ENCODE data around the gene NXPH1.

The NXPH1 gene

DNA sequence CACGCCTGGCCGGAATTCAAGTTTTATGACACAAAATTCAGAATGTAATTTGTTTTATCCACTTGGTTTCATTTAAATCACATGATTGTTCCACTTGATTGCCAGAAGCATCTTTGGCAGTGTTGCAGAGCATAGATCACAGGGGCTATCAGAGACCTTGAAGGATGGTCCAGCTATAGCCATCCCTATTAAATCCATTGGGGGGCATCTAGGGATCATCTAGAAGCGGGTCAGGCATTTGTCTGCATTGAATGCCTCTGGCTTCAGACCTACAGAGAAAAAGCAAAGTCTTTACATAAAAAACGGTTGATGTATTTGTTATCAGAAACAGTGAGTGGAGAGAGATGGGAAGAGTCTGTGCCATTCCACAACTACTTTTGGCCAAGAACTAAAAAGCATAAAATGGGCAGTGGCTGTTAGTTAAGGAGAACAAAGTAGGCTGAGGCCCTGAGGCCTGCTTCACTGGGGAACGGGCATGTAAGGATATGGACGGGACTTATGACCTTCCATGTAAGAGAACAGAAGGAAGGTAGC is 146.3 kb downstream of the NXPH1 start:
- no peak for DNase-seq (ENCODE audit: low read depth)
- TF ChIP-seq, protein P1, sequence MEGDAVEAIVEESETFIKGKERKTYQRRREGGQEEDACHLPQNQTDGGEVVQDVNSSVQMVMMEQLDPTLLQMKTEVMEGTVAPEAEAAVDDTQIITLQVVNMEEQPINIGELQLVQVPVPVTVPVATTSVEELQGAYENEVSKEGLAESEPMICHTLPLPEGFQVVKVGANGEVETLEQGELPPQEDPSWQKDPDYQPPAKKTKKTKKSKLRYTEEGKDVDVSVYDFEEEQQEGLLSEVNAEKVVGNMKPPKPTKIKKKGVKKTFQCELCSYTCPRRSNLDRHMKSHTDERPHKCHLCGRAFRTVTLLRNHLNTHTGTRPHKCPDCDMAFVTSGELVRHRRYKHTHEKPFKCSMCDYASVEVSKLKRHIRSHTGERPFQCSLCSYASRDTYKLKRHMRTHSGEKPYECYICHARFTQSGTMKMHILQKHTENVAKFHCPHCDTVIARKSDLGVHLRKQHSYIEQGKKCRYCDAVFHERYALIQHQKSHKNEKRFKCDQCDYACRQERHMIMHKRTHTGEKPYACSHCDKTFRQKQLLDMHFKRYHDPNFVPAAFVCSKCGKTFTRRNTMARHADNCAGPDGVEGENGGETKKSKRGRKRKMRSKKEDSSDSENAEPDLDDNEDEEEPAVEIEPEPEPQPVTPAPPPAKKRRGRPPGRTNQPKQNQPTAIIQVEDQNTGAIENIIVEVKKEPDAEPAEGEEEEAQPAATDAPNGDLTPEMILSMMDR (conservative IDR thresholded peaks at IDR 0.05; ENCODE audit: control insufficient read depth, insufficient read depth, low read depth, low read length) = no peak
- no peak overlapping the region for H3K4me3 ChIP-seq (ENCODE audit: control insufficient read depth, low read depth, low read length)

DNA sequence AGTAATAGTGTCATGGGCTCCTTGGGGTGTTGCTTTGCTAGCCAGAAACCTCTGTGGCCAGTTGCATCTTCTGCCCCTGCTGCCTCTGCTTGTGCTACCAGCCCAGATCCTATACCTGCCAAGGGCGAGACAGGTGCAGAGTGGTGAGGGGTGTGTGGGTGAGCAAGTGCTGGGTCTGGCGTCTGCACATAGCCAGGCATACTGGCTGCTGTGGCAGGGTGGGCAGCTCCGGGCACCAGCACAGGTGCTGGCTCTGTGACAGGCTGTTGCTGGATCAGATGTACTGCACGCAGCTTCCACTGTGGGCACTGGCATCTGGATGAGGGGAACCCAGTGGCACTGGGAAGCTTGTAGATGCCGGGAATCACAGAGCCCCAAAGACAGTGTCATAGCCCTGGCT is 148.4 kb downstream of the NXPH1 start:
- DNase-seq (ENCODE audit: low read depth) = no peak
- TF ChIP-seq, protein P1 (conservative IDR thresholded peaks at IDR 0.05; ENCODE audit: control insufficient read depth, insufficient read depth, low read depth, low read length) = no peak
- H3K4me3 ChIP-seq (ENCODE audit: control insufficient read depth, low read depth, low read length) = no peak overlapping the region

DNA sequence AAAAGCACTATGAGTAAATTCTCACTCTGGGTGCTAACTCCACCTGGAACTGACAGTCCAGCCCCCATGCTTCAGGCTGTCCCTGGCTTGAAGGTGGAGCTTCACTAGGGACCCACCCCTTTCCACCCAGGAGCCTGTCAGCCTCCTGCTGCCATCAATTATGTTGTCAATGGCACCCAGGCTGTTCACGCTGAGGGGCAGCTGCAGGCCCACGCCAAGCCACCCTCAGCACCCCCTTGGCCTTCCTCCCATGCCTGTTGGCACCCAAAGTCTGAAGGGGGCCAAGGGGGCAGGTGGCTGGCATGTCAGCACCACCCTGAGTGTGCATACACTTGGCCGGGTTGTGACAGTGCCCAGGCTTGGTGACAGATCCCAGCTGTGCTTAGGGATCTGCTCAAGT is 149.3 kb downstream of the NXPH1 start:
- TF ChIP-seq, protein P1 (conservative IDR thresholded peaks at IDR 0.05; ENCODE audit: control insufficient read depth, insufficient read depth, low read depth, low read length) = no peak
- no peak for DNase-seq (ENCODE audit: low read depth)
- no peak overlapping the region for H3K4me3 ChIP-seq (ENCODE audit: control insufficient read depth, low read depth, low read length)

DNA sequence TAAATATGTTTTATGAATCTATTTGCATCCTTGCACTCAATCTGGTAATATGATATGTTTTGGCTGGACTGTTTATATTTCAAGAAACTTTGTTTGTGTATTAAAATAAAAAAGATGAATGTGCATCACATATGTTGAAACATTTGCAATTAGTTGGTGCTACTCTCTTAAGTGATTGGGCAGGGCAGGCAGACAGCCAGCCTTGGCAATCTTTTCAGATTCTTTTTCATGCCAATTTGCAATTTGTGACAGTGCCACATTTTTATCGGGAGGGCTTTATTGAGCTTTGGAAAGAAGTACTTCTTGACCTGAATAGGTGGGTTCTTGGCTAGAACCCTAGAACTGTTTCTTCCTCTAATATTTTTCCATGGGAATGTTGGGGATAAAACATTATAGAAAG is 152.2 kb downstream of the NXPH1 start:
- TF ChIP-seq, protein P1 (conservative IDR thresholded peaks at IDR 0.05; ENCODE audit: control insufficient read depth, insufficient read depth, low read depth, low read length) = no peak
- no peak for DNase-seq (ENCODE audit: low read depth)
- no peak overlapping the region for H3K4me3 ChIP-seq (ENCODE audit: control insufficient read depth, low read depth, low read length)

DNA sequence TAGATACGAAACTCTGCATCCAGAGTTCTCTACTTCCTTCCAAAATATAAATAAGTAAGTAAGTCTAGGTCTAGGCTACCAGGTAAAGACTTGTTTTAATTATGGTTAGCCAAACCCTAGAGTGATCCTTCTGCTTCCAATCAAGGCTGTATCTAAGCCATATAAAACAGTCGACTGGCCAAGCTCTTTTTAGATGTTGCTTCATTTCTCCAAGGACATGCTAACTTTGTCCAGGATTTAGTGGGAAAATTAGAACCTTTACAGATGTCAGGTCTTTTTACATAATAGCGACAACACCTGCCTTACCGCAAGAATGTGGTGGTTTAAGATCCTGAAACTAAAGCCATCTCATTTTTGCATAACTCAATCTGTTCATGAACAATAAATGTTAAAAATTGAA is 156.8 kb downstream of the NXPH1 start:
- TF ChIP-seq, protein P1 (conservative IDR thresholded peaks at IDR 0.05; ENCODE audit: control insufficient read depth, insufficient read depth, low read depth, low read length) = no peak
- no peak overlapping the region for H3K4me3 ChIP-seq (ENCODE audit: control insufficient read depth, low read depth, low read length)
- no peak for DNase-seq (ENCODE audit: low read depth)

DNA sequence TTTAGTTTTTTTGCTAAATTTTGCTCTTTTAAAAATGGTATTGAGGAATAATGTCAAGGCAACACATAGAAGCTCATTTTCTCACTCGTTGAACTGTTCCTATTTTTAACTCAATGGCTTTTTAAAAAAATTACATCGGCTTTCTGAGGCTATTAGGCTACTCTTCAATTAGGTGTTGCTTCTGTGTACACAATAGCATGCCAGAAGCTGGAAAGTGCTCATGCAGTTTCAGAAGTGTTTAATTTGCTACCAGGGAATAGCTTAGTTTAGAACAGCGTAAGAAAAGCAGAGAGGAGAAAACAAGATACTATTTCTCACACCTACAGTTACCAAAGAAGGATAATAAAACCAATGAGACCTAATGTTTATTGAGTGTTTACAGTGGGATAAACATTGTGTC is 157.4 kb downstream of the NXPH1 start:
- no peak overlapping the region for H3K4me3 ChIP-seq (ENCODE audit: control insufficient read depth, low read depth, low read length)
- TF ChIP-seq, protein P1 (conservative IDR thresholded peaks at IDR 0.05; ENCODE audit: control insufficient read depth, insufficient read depth, low read depth, low read length) = no peak
- DNase-seq (ENCODE audit: low read depth) = no peak

DNA sequence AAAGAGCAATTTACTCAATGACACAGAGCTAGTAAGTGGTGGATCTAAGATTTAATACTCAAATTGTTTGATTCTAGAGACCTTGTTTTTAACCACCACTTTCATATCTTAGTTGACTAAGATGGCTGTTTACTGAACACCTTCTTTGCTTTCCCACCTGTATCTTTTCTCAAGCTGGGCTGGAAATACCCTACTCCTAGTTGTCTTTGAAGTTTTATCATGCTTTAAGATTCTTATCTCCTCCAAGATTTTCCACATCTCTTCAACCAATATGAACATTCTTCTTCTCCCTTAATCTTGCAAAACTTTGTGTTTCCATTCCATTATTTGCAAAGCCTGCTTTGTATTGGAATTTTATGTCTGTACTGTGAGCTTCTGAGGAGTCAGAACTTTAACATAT is 157.9 kb downstream of the NXPH1 start:
- TF ChIP-seq, protein P1 (conservative IDR thresholded peaks at IDR 0.05; ENCODE audit: control insufficient read depth, insufficient read depth, low read depth, low read length) = no peak
- no peak for DNase-seq (ENCODE audit: low read depth)
- no peak overlapping the region for H3K4me3 ChIP-seq (ENCODE audit: control insufficient read depth, low read depth, low read length)
